Astrocyte (in vitro differentiated cells and primary cell): ENCODE data around the gene COL5A1. TPM values are rescaled to one million over a fixed set of nuclear protein-coding genes. Genes with fewer than 3 reads are reported as not detected.

Experiments
- DNase-seq: peaks from one replicate; pipeline ENCODE4 v3.0.0-alpha.2; 2010; ENCODE audit warnings: low read depth
- FAIRE-seq: peaks from 2 replicates; lab custom pipeline; 2011; peaks lifted over from hg19 to GRCh38; lab: Jason Lieb, UNC
- H2AFZ ChIP-seq: 2 replicates; pipeline ENCODE4 v1.6.0; 2012; ENCODE audit warnings: low read depth, low read length, inconsistent platforms
- H3K27ac ChIP-seq: 2 replicates; pipeline ENCODE4 v1.5.1; 2011; ENCODE audit warnings: low read depth, low read length, inconsistent platforms
- H3K27me3 ChIP-seq: 2 replicates; pipeline ENCODE4 v1.6.0; 2011; ENCODE audit warnings: low read length, inconsistent platforms; ENCODE audit not compliant: insufficient read depth
- H3K36me3 ChIP-seq: 2 replicates; pipeline ENCODE4 v1.5.1; 2011; ENCODE audit warnings: low read length, inconsistent platforms; ENCODE audit not compliant: insufficient read depth
- H3K4me1 ChIP-seq: 2 replicates; pipeline ENCODE4 v1.5.1; 2011; ENCODE audit warnings: low read length, inconsistent platforms; ENCODE audit not compliant: insufficient read depth
- H3K4me2 ChIP-seq: 2 replicates; pipeline ENCODE4 v1.6.0; 2012; ENCODE audit warnings: low read length, inconsistent platforms
- H3K4me3 ChIP-seq: 2 replicates; pipeline ENCODE4 v1.5.1; 2011; ENCODE audit warnings: low read depth, mild to moderate bottlenecking, low read length, inconsistent platforms; ENCODE audit not compliant: insufficient read depth
- H3K79me2 ChIP-seq: 2 replicates; pipeline ENCODE4 v1.6.0; 2012; ENCODE audit warnings: mild to moderate bottlenecking, low read length, inconsistent platforms; ENCODE audit not compliant: insufficient read depth
- H3K9ac ChIP-seq: 2 replicates; pipeline ENCODE4 v1.6.0; 2012; ENCODE audit warnings: mild to moderate bottlenecking, low read length, inconsistent platforms
- H3K9me3 ChIP-seq: 2 replicates; pipeline ENCODE4 v1.5.1; 2012; ENCODE audit warnings: low read depth, mild to moderate bottlenecking, low read length, inconsistent platforms; ENCODE audit not compliant: insufficient read depth
- H4K20me1 ChIP-seq: 2 replicates; pipeline ENCODE4 v1.6.0; 2012; ENCODE audit warnings: low read length, inconsistent platforms; ENCODE audit not compliant: insufficient read depth
- H3K27ac Mint-ChIP-seq: one replicate; pipeline ENCODE4 v1.8.0; 2021; ENCODE audit warnings: mild to moderate bottlenecking, mixed read lengths; ENCODE audit not compliant: unreplicated experiment
- H3K27me3 Mint-ChIP-seq: one replicate; pipeline ENCODE4 v1.8.0; 2021; ENCODE audit warnings: low read depth, mixed read lengths; ENCODE audit not compliant: unreplicated experiment
- H3K36me3 Mint-ChIP-seq: one replicate; pipeline ENCODE4 v1.8.0; 2021; ENCODE audit warnings: low read depth, mixed read lengths; ENCODE audit not compliant: unreplicated experiment
- H3K4me1 Mint-ChIP-seq: one replicate; pipeline ENCODE4 v1.8.0; 2021; ENCODE audit warnings: low read depth, mixed read lengths; ENCODE audit not compliant: unreplicated experiment
- H3K4me3 Mint-ChIP-seq: one replicate; pipeline ENCODE4 v1.8.0; 2021; ENCODE audit warnings: mild to moderate bottlenecking, moderate library complexity, mixed read lengths; ENCODE audit not compliant: unreplicated experiment
- H3K9me3 Mint-ChIP-seq: one replicate; pipeline ENCODE4 v1.8.0; 2021; ENCODE audit warnings: mild to moderate bottlenecking, mixed read lengths; ENCODE audit not compliant: unreplicated experiment
- EZH2 ChIP-seq: IDR thresholded peaks from 2 replicates; pipeline ENCODE4 v1.6.1; 2012; ENCODE audit warnings: mild to moderate bottlenecking, low read length, inconsistent platforms; ENCODE audit not compliant: insufficient read depth
- total RNA-seq: library from RNA; stranded (reverse); gene quantifications from 2 replicates; pipeline ENCODE4 v1.2.1, GENCODE V29; 2021
- TF ChIP-seq, protein P1 (sequence below): IDR thresholded peaks from 2 replicates; pipeline ENCODE4 v1.5.1; 2011; ENCODE audit warnings: low read depth, mild to moderate bottlenecking, inconsistent platforms, low read length, moderate library complexity; ENCODE audit not compliant: insufficient read depth

Gene COL5A1
- total RNA-seq, 1 donor from 2014 or later: 1,055 TPM

DNA sequence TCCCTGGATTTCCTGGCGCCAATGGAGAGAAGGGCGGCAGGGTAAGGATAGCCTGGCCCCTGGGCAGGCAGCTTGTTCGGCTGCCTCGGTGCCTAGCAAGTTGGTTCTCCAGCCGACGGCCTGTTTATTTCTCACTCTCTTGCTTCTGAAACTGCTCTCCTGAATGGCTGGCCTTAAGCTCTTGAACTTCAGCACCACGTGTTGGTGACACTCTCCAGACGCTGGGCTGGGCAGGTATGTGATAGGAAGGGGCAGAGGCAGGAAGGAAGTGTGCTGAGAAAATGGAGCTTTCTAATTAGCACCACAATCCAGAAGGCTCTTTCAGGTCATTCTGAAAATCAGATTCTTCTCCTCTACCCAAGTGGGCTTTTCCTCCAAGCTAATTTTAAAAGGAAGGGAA is 147.6 kb downstream of the COL5A1 start:
- Mint-ChIP-seq H3K27ac (peak overlapping the region; percentile 93), H3K9me3 (no peaks in the 10 kb centered on the region), H3K27me3 (no peaks in the 10 kb centered on the region), H3K36me3 (peaks cover 33% of the 10 kb centered on the region), H3K4me1 (peaks cover 21% of the 10 kb centered on the region), H3K4me3 (no peak overlapping the region)
- Histone ChIP-seq H4K20me1 (peaks cover 91% of the 10 kb centered on the region), H3K9me3 (no peaks in the 10 kb centered on the region), H2AFZ (no peak overlapping the region), H3K4me2 (no peak overlapping the region), H3K27ac (no peak overlapping the region), H3K4me1 (peaks cover 9% of the 10 kb centered on the region), H3K36me3 (peaks cover 34% of the 10 kb centered on the region), H3K79me2 (peaks cover 3% of the 10 kb centered on the region), H3K27me3 (no peaks in the 10 kb centered on the region), H3K9ac (no peak overlapping the region), H3K4me3 (no peak overlapping the region)
- FAIRE-seq (no peak), DNase-seq (no peak)
- TF ChIP-seq, protein P1, sequence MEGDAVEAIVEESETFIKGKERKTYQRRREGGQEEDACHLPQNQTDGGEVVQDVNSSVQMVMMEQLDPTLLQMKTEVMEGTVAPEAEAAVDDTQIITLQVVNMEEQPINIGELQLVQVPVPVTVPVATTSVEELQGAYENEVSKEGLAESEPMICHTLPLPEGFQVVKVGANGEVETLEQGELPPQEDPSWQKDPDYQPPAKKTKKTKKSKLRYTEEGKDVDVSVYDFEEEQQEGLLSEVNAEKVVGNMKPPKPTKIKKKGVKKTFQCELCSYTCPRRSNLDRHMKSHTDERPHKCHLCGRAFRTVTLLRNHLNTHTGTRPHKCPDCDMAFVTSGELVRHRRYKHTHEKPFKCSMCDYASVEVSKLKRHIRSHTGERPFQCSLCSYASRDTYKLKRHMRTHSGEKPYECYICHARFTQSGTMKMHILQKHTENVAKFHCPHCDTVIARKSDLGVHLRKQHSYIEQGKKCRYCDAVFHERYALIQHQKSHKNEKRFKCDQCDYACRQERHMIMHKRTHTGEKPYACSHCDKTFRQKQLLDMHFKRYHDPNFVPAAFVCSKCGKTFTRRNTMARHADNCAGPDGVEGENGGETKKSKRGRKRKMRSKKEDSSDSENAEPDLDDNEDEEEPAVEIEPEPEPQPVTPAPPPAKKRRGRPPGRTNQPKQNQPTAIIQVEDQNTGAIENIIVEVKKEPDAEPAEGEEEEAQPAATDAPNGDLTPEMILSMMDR: no peak
- TF ChIP-seq EZH2: no peak

DNA sequence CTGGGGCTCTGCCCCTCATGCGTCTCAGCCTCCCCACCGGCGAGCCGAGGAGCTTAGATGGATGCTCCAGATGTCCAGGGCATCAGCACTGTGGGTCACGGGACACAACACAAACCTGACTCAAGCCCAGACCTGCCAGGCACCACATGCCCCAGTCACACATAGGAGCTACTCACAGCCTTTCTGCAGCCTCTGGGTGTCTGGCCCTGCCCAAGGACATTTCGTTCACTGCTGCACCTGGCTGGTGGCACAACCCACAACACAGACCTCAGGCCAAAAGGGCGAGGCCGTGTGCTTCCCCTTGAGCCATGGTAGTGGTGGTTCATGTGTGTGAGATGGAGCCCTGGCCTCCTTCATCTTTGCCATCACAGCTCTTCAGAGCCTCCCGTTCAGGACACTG is 149.4 kb downstream of the COL5A1 start:
- Histone ChIP-seq H3K27ac (no peak overlapping the region), H3K9me3 (no peaks in the 10 kb centered on the region), H4K20me1 (peaks cover 89% of the 10 kb centered on the region), H3K79me2 (peaks cover 5% of the 10 kb centered on the region), H3K9ac (no peak overlapping the region), H2AFZ (no peak overlapping the region), H3K4me2 (no peak overlapping the region), H3K4me3 (no peak overlapping the region), H3K27me3 (no peaks in the 10 kb centered on the region), H3K4me1 (peaks cover 9% of the 10 kb centered on the region), H3K36me3 (peaks cover 44% of the 10 kb centered on the region)
- no peak overlapping the region for H3K4me3 Mint-ChIP-seq
- DNase-seq (no peak), FAIRE-seq (no peak)
- peak overlapping the region; percentile 89 for H3K27ac Mint-ChIP-seq
- H3K36me3 Mint-ChIP-seq: peaks cover 34% of the 10 kb centered on the region
- H3K27me3 Mint-ChIP-seq: no peaks in the 10 kb centered on the region
- TF ChIP-seq, protein P1: no peak
- no peak for TF ChIP-seq EZH2
- no peaks in the 10 kb centered on the region for H3K9me3 Mint-ChIP-seq
- peaks cover 21% of the 10 kb centered on the region for H3K4me1 Mint-ChIP-seq

DNA sequence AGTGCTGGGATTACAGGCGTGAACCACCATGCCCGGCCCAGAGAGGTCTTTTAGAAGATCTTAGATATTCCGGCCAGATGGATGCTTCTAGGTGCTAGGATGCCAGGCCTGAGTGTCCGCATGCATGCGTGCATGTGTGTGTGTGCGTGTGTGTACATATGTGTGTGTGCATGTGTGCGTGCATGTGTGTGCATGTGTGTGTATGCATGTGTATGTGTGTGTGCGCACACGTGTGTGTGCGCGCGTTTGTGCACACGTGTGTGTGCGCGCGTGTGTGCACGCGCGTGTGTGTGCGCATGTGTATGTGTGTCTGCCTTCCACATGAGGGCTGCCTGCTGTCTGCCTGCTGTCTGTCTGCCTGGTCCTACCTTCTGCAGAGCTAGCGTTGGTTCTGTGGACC is 151.0 kb downstream of the COL5A1 start:
- Histone ChIP-seq H3K27me3 (no peaks in the 10 kb centered on the region), H3K36me3 (peaks cover 45% of the 10 kb centered on the region), H2AFZ (no peak overlapping the region), H3K4me3 (no peak overlapping the region), H3K27ac (no peak overlapping the region), H3K79me2 (peaks cover 5% of the 10 kb centered on the region), H3K9ac (no peak overlapping the region), H3K4me2 (no peak overlapping the region), H3K4me1 (peaks cover 6% of the 10 kb centered on the region), H4K20me1 (peaks cover 85% of the 10 kb centered on the region), H3K9me3 (no peaks in the 10 kb centered on the region)
- Mint-ChIP-seq H3K4me3 (no peak overlapping the region), H3K27ac (peak overlapping the region; percentile 68), H3K36me3 (peaks cover 30% of the 10 kb centered on the region), H3K27me3 (no peaks in the 10 kb centered on the region), H3K9me3 (no peaks in the 10 kb centered on the region), H3K4me1 (peaks cover 21% of the 10 kb centered on the region)
- FAIRE-seq: no peak
- TF ChIP-seq EZH2: no peak
- TF ChIP-seq, protein P1: no peak
- DNase-seq: no peak
